Fibroblast of lung (primary cell): ENCODE results near the gene RFX8.

Experiments used
- CTCF ChIP-seq, 2 donors: IDR thresholded peaks in 1 of 2; conservative IDR thresholded peaks in 1 of 2; 1 replicate in 1 of 2; 2 replicates in 1 of 2; pipeline ENCODE4 v1.5.1; 2011 to 2012; ENCODE audit warnings: low read length in 2 of 2, control low read depth in 1 of 2, inconsistent platforms in 1 of 2, low read depth in 1 of 2, mild to moderate bottlenecking in 1 of 2
- EZH2 ChIP-seq: IDR thresholded peaks from 2 replicates; pipeline ENCODE4 v1.5.1; 2012; ENCODE audit warnings: low read length, control low read depth, mild to moderate bottlenecking; ENCODE audit errors: missing control alignments

DNA sequence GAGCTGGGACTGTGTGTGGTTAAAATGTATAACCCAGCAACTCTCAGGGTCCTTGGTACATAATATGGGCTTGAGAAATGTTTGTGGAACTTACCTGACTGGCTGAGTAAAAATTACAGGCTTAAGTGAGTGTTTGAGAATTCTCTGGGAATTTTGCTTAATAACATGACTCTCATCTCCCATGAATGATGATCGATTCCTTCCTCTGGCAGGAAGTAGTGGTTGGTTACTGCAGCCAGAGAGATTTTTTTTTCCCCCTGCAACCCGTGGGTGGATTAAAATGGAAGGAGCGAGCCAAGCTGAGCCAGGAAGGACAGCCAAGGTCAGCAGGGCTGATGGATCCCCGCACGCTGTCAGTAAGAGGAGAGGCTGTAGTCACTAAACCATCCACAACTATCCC lies 40.6 kb upstream of the RFX8 start:
- no peak for TF ChIP-seq CTCF (conservative IDR thresholded peaks at IDR 0.05 in 1 of 2, IDR thresholded peaks at IDR 0.05 in 1 of 2; ENCODE audit: low read depth in 1 of 2, low read length in 2 of 2)
- no peak for TF ChIP-seq EZH2
